IMR-90 (cell line): ENCODE data around the gene RNU2-63P. TPM values are rescaled to one million over a fixed set of nuclear protein-coding genes. Genes with fewer than 3 reads are reported as not detected.

Source experiments
- ATAC-seq: fragments of 200-7000 bp; cut with Tn5 transposase; 2 replicates; pipeline ENCODE4 v1.9.1; 2020; ENCODE audit warnings: low read depth, mild to moderate bottlenecking, moderate library complexity
- BruUV-seq: library from RNA; stranded (reverse); fragments of 400-500 nt; replicated peaks from 2 replicates; lab custom pipeline; 2021; lab: Mats Ljungman, UMichigan
- CTCF ChIA-PET: fragments of 300-600 bp; formaldehyde crosslinking; extraction: SDS; loops from one replicate; lab custom pipeline; 2021; ENCODE audit warnings: antibody characterized with exemption; lab: Yijun Ruan, JAX
- POLR2A ChIA-PET: fragments of 300-600 bp; sonication (Branson Sonifier 250); formaldehyde crosslinking; loops from one replicate; lab custom pipeline; 2022; ENCODE audit warnings: antibody characterized with exemption; ENCODE audit not compliant: unreplicated experiment; lab: Charles Lee
- DNase-seq: peaks from one replicate; pipeline ENCODE4 v3.0.0; 2013
- H2AFZ ChIP-seq: replicated peaks from 2 replicates; pipeline ENCODE3; 2013; ENCODE audit warnings: low read length, mild to moderate bottlenecking; ENCODE audit not compliant: poor library complexity
- H2AK5ac ChIP-seq: 2 replicates; pipeline ENCODE4 v1.6.1; 2013; ENCODE audit warnings: low read depth, low read length, inconsistent platforms
- H2AK9ac ChIP-seq: replicated peaks from 2 replicates; pipeline ENCODE3; 2013; ENCODE audit warnings: mild to moderate bottlenecking, low read depth, low read length, moderate library complexity; ENCODE audit not compliant: poor library complexity
- H2BK120ac ChIP-seq: 2 replicates; pipeline ENCODE4 v1.6.1; 2013; ENCODE audit warnings: low read depth, low read length, inconsistent platforms
- H2BK15ac ChIP-seq: 3 replicates; pipeline ENCODE4 v1.6.1; 2013; ENCODE audit warnings: low read depth, low read length, inconsistent platforms
- H2BK20ac ChIP-seq: 2 replicates; pipeline ENCODE4 v1.6.1; 2013; ENCODE audit warnings: low read depth, mild to moderate bottlenecking, inconsistent platforms, low read length, moderate library complexity
- H2BK5ac ChIP-seq: 2 replicates; pipeline ENCODE4 v1.6.1; 2013; ENCODE audit warnings: mild to moderate bottlenecking, low read depth, low read length, inconsistent platforms; ENCODE audit not compliant: poor library complexity, severe bottlenecking
- H3K14ac ChIP-seq: replicated peaks from 2 replicates; pipeline ENCODE4 v1.6.1; 2013; ENCODE audit warnings: low read depth, low read length, inconsistent platforms
- H3K18ac ChIP-seq: 2 replicates; pipeline ENCODE4 v1.6.1; 2013; ENCODE audit warnings: low read depth, low read length, control low read depth
- H3K23ac ChIP-seq: 2 replicates; pipeline ENCODE4 v1.6.1; 2013; ENCODE audit warnings: low read depth, low read length, inconsistent platforms
- H3K27ac ChIP-seq: 2 replicates; pipeline ENCODE4 v1.5.1; 2013; ENCODE audit warnings: mild to moderate bottlenecking, control low read depth, low read length; ENCODE audit not compliant: insufficient read depth
- H3K27me3 ChIP-seq: 2 replicates; pipeline ENCODE4 v1.6.1; 2013; ENCODE audit warnings: low read length; ENCODE audit not compliant: control insufficient read depth, insufficient read depth
- H3K36me3 ChIP-seq: 2 replicates; pipeline ENCODE4 v1.6.1; 2013; ENCODE audit warnings: low read length, mixed read lengths; ENCODE audit not compliant: control insufficient read depth, insufficient read depth
- H3K4ac ChIP-seq: 2 replicates; pipeline ENCODE4 v1.6.1; 2013; ENCODE audit warnings: low read depth, low read length, inconsistent platforms
- H3K4me1 ChIP-seq: 2 replicates; pipeline ENCODE4 v1.6.1; 2013; ENCODE audit warnings: low read length, mixed read lengths; ENCODE audit not compliant: control insufficient read depth, insufficient read depth
- H3K4me2 ChIP-seq: 2 replicates; pipeline ENCODE4 v1.6.1; 2013; ENCODE audit warnings: low read depth, mild to moderate bottlenecking, control low read depth, low read length, moderate library complexity
- H3K4me3 ChIP-seq: 2 replicates; pipeline ENCODE4 v1.5.1; 2013; ENCODE audit warnings: low read depth, mild to moderate bottlenecking, control low read depth, low read length, moderate library complexity; ENCODE audit not compliant: insufficient read depth
- H3K56ac ChIP-seq: 2 replicates; pipeline ENCODE4 v1.6.1; 2013; ENCODE audit warnings: low read length, inconsistent platforms; ENCODE audit not compliant: insufficient read depth; ENCODE audit errors: extremely low read depth
- H3K79me1 ChIP-seq, 2 experiments: 2 replicates each; pipeline ENCODE4 v1.6.1; 2013; ENCODE audit warnings: low read length in 2 of 2, inconsistent platforms in 1 of 2, low read depth in 1 of 2
- H3K9ac ChIP-seq: 2 replicates; pipeline ENCODE4 v1.6.1; 2013; ENCODE audit warnings: low read depth, low read length, control low read depth
- H3K9me1 ChIP-seq: 2 replicates; pipeline ENCODE4 v1.6.1; 2013; ENCODE audit warnings: low read length, inconsistent platforms; ENCODE audit not compliant: insufficient read depth
- H3K9me3 ChIP-seq: 2 replicates; pipeline ENCODE4 v1.6.1; 2013; ENCODE audit warnings: low read length; ENCODE audit not compliant: control insufficient read depth, insufficient read depth
- H4K20me1 ChIP-seq: 2 replicates; pipeline ENCODE4 v1.6.1; 2013; ENCODE audit warnings: low read length, inconsistent platforms; ENCODE audit not compliant: insufficient read depth
- H4K5ac ChIP-seq: 2 replicates; pipeline ENCODE4 v1.6.1; 2013; ENCODE audit warnings: mild to moderate bottlenecking, low read depth, low read length, control low read depth
- H4K8ac ChIP-seq, 2 experiments: 2 replicates each; pipeline ENCODE4 v1.6.1; 2013; ENCODE audit warnings: low read depth in 2 of 2, low read length in 2 of 2, control low read depth in 1 of 2, inconsistent platforms in 1 of 2
- H4K91ac ChIP-seq: 2 replicates; pipeline ENCODE4 v1.6.1; 2013; ENCODE audit warnings: low read depth, low read length, inconsistent platforms; ENCODE audit not compliant: insufficient read depth
- BHLHE40 ChIP-seq: fragments of 150-350 bp; IDR thresholded peaks from 2 replicates; pipeline ENCODE4 v1.6.1; 2016; ENCODE audit warnings: mild to moderate bottlenecking, low read depth, low read length
- CEBPB ChIP-seq: IDR thresholded peaks from 2 replicates; pipeline ENCODE4 v1.6.1; 2012; ENCODE audit warnings: low read depth, low read length, improper control_type of control experiment
- CHD1 ChIP-seq: IDR thresholded peaks from 2 replicates; pipeline ENCODE4 v1.6.1; 2012; ENCODE audit warnings: low read depth, low read length, improper control_type of control experiment
- CTCF ChIP-seq: conservative IDR thresholded peaks from 2 replicates; pipeline ENCODE4 v1.5.1; 2012; ENCODE audit warnings: mild to moderate bottlenecking, low read depth, low read length, improper control_type of control experiment
- ELK1 ChIP-seq: fragments of 150-350 bp; IDR thresholded peaks from 2 replicates; pipeline ENCODE4 v1.6.1; 2016; ENCODE audit warnings: low read depth, mild to moderate bottlenecking, low read length, moderate library complexity, borderline replicate concordance
- FOS ChIP-seq: fragments of 150-350 bp; IDR thresholded peaks from 2 replicates; pipeline ENCODE4 v1.6.1; 2016; ENCODE audit warnings: low read depth, low read length
- MAFK ChIP-seq: IDR thresholded peaks from 2 replicates; pipeline ENCODE4 v1.6.1; 2012; ENCODE audit warnings: low read depth, low read length, improper control_type of control experiment
- MAZ ChIP-seq: IDR thresholded peaks from 2 replicates; pipeline ENCODE4 v1.6.1; 2012; ENCODE audit warnings: low read depth, mild to moderate bottlenecking, low read length, improper control_type of control experiment, moderate library complexity, borderline replicate concordance
- MXI1 ChIP-seq: IDR thresholded peaks from 2 replicates; pipeline ENCODE4 v1.6.1; 2012; ENCODE audit warnings: low read depth, mild to moderate bottlenecking, low read length, moderate library complexity, borderline replicate concordance
- NFE2L2 ChIP-seq: fragments of 150-350 bp; IDR thresholded peaks from 2 replicates; pipeline ENCODE4 v1.6.1; 2016; ENCODE audit warnings: low read depth, mild to moderate bottlenecking, low read length
- POLR2A ChIP-seq: IDR thresholded peaks from 2 replicates; pipeline ENCODE4 v1.6.1; 2012; ENCODE audit warnings: mild to moderate bottlenecking, low read depth, low read length
- RAD21 ChIP-seq: IDR thresholded peaks from 2 replicates; pipeline ENCODE4 v1.6.1; 2012; ENCODE audit warnings: low read length, improper control_type of control experiment
- RCOR1 ChIP-seq: IDR thresholded peaks from 2 replicates; pipeline ENCODE4 v1.6.1; 2012; ENCODE audit warnings: mild to moderate bottlenecking, low read length, improper control_type of control experiment; ENCODE audit not compliant: insufficient replicate concordance
- RFX5 ChIP-seq: IDR thresholded peaks from 2 replicates; pipeline ENCODE4 v1.8.0; 2012; ENCODE audit warnings: low read depth, mild to moderate bottlenecking, low read length, moderate library complexity
- SMC3 ChIP-seq: fragments of 150-350 bp; IDR thresholded peaks from 2 replicates; pipeline ENCODE4 v1.6.1; 2016; ENCODE audit warnings: low read depth, mild to moderate bottlenecking, antibody characterized with exemption, low read length, moderate library complexity
- USF2 ChIP-seq: fragments of 150-350 bp; IDR thresholded peaks from 2 replicates; pipeline ENCODE4 v1.6.1; 2017; ENCODE audit warnings: mild to moderate bottlenecking, antibody characterized with exemption, low read length, low read depth
- WGBS, 2 experiments: methylation state at CpG; one replicate each; pipeline versions ENCODE4 v1.1.5 to v1.1.7; 2013; ENCODE audit warnings: missing lambda C conversion rate in 2 of 2; ENCODE audit not compliant: insufficient read length in 1 of 2; ENCODE audit errors: extremely low coverage in 2 of 2; 5-methylcytosine and 5-hydroxymethylcytosine counted together
- dilution Hi-C: fragments of 300-500 bp; cut with HindIII; formaldehyde crosslinking; loops from one replicate; pipeline ENCODE4 v1.14.3; 2018; ENCODE audit warnings: low sequenced_read_pairs; ENCODE audit not compliant: unreplicated experiment
- in situ Hi-C: fragments of 300-500 bp; cut with MboI; formaldehyde crosslinking; loops from 3 replicates; pipeline ENCODE4 v1.14.3; 2019; ENCODE audit warnings: low sequenced_read_pairs, inconsistent platforms, mixed read lengths
- intact Hi-C: fragments of 100-400 bp; cut with micrococcal nuclease; formaldehyde crosslinking; loops from 2 replicates; pipeline ENCODE4 v1.10.0; 2022
- polyA plus RNA-seq, 3 experiments: library from polyadenylated mRNA; depleted of rRNA; stranded (reverse); fragments of >200 nt; gene quantifications; 2 replicates each; pipeline ENCODE4 v1.2.3, GENCODE V29; 2012; ENCODE audit warnings: low replicate concordance in 1 of 3
- total RNA-seq: library from RNA; depleted of rRNA; stranded (reverse); fragments of >200 nt; gene quantifications from 2 replicates; pipeline ENCODE4 v1.2.3, GENCODE V29; 2012

Gene RNU2-63P
- total and polyA plus RNA-seq, 2 of the 4 experiments (the other 2 are of a cell fraction): under 0.01 TPM; not detected in 1

- Histone ChIP-seq H4K91ac (no peak overlapping the region), H3K27ac (no peak overlapping the region), H4K20me1 (no peaks in the 10 kb centered on the region), H3K14ac (no peak overlapping the region), H3K27me3 (peaks cover 3% of the 10 kb centered on the region), H3K9ac (no peak overlapping the region), H3K4me1 (no peaks in the 10 kb centered on the region), H3K4me3 (no peak overlapping the region), H2BK20ac (no peak overlapping the region), H2BK5ac (no peak overlapping the region), H3K4me2 (no peak overlapping the region), H3K36me3 (no peaks in the 10 kb centered on the region), H3K4ac (no peak overlapping the region), H2AK5ac (no peak overlapping the region), H4K8ac (no peak overlapping the region), H3K18ac (no peak overlapping the region), H2AFZ (no peak overlapping the region), H2BK15ac (no peak overlapping the region), H4K5ac (no peak overlapping the region), H2AK9ac (no peak overlapping the region), H3K79me1 (no peaks in the 10 kb centered on the region), H2BK120ac (no peak overlapping the region), H3K9me1 (no peaks in the 10 kb centered on the region), H3K56ac (no peak overlapping the region), H3K9me3 (no peaks in the 10 kb centered on the region), H3K23ac (no peak overlapping the region)
- ATAC-seq: no peak
- DNase-seq: no peak
- intact Hi-C loops: no loop called here
- dilution Hi-C loops: no loop called here
- ChIA-PET CTCF (no interaction called here), POLR2A (no interaction called here)
- in situ Hi-C loops: no loop called here
- TF ChIP-seq MAZ (no peak), SMC3 (no peak), MXI1 (no peak), FOS (no peak), NFE2L2 (no peak), USF2 (no peak), CEBPB (no peak), CTCF (no peak), RCOR1 (no peak), BHLHE40 (no peak), RFX5 (no peak), CHD1 (no peak), RAD21 (no peak), POLR2A (no peak), MAFK (no peak), ELK1 (no peak)
- WGBS, 2 experiments: 50% methylated on average over 1 of the region's 6 CpGs; no CpG with 5 or more reads in 1 of the 2 experiments
- BruUV-seq: no TSS peak
Measured at GRCh38 chr2:87996570-87996969, 19.8 kb downstream of the RNU2-63P start.
